GM18526 (cell line): Measurements from ENCODE around the gene HTR6.

Experiments
- POLR2A ChIP-seq: IDR thresholded peaks from 3 replicates; pipeline ENCODE4 v1.6.1; 2011; ENCODE audit not compliant: insufficient read length; ENCODE audit errors: extremely low read depth

Gene HTR6

DNA sequence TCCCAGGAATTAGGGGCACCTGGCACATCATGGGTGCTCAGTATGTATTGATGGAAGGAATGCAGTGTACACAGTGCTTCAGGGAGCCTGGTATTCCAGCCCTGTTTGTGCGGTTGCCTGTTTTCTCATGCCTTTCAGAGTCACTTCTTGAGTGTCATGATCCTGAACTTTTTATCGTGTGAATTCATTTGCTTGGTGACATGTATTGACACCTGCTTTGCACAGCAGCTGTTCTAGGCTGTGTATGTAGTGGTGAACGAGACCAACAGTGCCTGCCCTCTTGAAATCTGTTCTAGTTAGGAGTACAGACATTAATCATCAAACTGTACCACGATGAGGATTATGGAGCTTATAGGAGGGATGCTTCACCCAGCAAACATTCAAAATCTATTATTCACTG lies 6.1 kb downstream of the HTR6 start:
- TF ChIP-seq POLR2A = no peak

DNA sequence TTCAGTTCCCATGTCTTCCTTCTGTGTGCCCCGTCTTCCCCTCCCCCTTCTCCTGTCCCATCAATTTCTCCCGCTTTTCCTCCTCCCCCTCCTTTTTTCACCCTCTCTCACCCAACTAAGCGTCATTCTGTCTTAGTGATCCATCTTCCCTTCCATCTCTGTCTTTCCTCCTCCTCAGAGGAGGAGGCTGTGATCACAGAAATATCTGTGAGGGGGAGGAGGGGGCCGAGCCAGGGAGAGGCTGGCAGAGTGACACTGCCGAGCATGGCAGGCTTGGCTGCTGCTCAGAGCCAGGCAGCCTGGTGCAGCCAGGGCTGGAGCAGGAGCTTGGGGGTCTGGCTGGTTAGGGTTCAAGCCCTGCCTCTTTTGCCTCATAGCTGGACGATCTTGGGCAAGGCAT lies 7.6 kb downstream of the HTR6 start:
- TF ChIP-seq POLR2A = no peak

DNA sequence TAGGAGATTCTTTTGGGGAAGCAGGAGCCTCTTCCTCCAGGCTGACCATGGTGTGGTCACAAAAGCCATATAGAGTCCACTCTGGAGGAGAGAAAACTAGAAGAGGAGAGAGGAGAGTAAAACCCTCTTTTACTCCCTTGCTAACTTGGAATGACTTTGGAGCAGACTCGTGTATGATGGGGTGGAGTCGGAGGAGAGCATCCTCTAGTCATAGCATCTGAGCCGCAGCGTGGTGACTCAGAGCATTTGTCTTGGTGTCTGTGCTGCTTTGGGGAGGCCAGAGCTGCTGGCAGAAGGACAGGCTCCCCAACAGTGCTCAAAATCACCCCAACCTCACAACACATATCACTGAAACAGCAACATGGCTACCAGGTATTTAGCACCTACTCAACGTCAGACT lies 11.1 kb downstream of the HTR6 start:
- TF ChIP-seq POLR2A = no peak

DNA sequence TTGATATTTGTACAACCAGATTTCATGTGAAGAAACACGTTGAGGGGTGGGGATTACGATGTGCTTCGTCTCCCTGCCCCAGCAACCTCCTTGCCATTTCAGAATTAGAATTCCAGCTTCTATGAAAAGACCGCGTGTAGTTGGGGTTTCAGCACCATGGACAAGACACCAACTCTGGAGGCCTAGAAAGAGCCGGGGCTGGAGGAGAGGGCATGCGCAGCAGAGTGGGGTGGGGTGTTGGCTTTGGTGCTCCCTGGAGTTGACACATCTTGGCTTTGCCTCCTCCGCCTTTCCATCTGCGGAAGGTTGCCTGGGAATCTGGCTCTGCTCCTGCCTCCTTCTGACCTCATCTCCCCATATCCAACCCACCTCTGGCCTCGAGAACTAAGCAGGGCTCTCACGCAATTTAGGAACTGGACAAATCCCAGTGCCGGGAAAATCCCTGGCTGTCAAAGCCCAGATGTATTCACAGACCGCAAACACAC lies 11.8 kb downstream of the HTR6 start:
- TF ChIP-seq POLR2A = no peak

DNA sequence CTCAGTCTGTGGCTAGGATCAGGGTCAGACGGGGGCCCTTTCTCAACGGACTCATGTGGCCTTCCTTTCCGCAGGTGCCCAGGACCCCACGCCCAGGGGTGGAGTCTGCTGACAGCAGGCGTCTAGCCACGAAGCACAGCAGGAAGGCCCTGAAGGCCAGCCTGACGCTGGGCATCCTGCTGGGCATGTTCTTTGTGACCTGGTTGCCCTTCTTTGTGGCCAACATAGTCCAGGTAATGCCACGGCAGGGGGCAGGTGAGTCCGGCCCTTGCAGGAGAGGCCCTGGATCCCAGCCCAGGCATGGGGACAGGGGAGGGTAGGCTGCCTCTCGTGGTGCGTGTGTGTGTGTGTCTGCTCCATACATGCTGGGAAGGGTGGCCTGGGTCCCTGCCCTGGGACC lies 13.8 kb downstream of the HTR6 start:
- no peak for TF ChIP-seq POLR2A

DNA sequence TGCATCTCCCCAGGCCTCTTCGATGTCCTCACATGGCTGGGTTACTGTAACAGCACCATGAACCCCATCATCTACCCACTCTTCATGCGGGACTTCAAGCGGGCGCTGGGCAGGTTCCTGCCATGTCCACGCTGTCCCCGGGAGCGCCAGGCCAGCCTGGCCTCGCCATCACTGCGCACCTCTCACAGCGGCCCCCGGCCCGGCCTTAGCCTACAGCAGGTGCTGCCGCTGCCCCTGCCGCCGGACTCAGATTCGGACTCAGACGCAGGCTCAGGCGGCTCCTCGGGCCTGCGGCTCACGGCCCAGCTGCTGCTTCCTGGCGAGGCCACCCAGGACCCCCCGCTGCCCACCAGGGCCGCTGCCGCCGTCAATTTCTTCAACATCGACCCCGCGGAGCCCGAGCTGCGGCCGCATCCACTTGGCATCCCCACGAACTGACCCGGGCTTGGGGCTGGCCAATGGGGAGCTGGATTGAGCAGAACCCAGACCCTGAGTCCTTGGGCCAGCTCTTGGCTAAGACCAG lies 14.3 kb downstream of the HTR6 start:
- TF ChIP-seq POLR2A = no peak

DNA sequence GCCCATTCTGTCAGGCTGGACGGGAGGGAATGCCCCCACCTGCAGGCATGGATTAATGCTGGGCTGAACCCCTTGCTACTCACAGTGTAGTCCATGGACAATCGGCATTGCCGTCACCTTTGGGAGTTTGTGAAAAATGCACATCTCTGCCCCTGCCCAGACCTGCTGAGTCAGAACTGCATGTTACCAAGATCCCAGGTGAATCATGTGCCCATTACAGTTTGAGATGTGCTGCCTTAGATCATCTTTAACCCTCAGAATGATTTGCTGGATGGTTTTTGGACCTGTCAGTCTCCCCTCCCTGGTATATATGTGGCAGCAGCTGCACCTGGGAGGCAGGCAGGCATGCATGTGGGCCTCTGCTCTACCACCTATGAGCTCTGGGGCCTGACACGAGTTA lies 15.0 kb downstream of the HTR6 start:
- TF ChIP-seq POLR2A = no peak

DNA sequence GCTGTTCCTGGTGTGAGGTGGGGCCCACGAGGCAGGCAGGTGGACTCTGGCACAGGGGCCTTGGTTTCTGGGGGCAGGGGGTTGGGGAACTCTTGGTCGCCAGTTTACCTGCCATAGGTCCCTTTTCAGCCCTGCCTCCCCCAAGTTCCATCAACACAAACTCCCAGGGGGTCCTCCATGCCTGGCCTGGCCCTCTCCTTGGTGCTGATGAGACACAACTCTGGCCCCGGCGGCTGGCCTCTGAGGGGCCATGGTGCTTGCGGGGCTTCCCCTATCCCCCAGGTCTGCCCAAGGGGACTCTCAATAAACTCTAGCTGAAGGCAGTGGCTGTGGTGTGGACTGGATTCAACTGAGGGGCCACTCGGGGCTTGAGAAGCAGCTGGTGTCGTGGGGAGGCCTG lies 16.0 kb downstream of the HTR6 start:
- no peak for TF ChIP-seq POLR2A

DNA sequence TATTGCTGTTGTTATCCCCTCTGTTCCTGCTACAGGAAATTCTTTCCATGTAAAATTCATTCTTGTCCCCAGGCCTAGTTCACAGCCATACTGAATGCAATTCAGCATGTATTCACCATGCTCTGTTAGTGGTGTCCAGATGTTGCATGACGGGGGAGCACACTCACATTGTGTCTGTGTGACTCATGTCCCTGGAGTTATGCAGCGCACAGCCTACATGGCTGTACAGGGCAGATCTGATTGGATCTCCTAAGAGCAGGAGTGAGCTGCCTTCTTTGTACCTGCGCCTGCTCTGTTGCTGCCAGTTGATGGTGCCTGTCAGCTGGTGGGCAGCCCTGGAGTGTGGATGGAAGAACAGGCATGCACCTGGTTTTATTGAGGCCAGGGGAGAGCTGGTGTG lies 17.6 kb downstream of the HTR6 start:
- no peak for TF ChIP-seq POLR2A

DNA sequence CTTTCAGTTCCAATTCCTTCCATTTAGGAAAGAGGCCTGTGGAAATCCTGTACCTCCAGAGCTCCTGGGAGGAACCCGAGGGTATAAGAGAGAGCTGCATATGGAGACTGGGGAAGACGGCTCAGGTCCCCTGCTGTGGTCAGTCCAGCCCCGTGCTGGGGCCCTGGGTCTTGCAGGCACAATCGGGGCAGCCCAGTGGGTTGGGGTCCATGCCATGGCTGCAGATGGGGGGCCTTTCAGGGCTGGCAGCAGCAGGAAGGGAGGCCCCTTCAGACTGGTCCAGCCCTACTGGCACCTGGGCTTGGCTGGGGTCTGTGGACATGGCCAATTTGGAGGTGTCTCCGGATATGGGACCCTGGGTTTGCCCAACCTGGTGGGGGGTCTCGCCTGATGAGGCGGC lies 18.2 kb downstream of the HTR6 start:
- TF ChIP-seq POLR2A = no peak

DNA sequence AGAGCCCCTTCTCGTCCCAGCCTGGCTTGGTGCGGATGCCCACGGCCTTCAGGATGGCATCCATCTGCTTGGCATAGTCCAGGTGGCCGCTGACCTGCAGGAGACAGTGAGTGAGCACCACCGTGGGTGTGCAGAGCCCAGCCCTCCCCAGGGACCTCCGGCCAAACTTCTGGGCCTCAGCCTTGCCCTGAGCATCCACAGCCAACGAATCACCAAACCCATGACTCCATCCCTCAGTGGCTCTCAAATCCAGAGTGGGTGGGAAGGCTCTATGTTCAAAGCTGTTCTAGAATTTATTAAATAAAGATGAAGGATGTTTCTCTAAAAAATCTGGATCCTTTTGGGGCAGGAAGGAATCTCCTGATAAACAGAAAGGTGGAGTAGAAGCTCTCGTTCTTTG lies 18.7 kb downstream of the HTR6 start:
- TF ChIP-seq POLR2A = no peak

DNA sequence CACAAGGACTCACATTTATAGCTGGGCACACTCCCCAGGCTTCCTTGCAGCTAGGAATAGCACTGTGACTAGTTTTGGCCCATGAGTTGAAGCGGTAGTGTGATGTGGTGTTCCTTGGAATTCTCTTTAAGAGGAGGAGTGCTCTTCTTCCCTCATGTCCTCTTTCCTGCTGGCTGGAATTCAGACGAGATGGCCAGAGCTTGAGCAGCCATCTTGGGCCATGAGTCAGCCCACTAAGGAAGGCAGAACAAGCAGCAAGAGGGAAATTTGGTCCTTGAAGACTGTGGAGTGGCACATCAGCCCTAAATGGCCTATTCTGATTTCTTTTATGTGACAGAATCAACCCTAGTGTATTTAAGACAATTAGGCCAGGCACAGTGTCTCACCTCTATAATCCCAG lies 20.0 kb downstream of the HTR6 start:
- no peak for TF ChIP-seq POLR2A

DNA sequence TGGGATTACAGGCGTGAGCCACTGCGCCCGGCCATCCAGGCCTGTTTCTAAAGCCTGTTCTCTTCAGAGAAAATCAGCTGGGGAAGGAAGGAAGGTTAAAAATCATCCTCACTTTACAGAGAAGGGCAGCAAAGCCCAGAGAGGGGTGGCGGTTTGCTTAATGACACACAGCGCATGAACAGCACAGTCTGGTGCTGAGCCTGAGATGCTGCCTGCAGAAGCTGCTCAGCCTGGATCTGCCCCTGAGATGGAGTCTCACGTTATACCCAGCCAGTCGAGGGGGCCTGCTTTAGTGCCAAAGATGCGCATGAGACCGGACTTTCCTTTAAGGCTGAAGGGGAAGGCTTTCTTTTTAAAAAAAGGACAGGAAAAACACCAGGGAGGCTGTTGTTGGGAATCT lies 21.3 kb downstream of the HTR6 start:
- no peak for TF ChIP-seq POLR2A

DNA sequence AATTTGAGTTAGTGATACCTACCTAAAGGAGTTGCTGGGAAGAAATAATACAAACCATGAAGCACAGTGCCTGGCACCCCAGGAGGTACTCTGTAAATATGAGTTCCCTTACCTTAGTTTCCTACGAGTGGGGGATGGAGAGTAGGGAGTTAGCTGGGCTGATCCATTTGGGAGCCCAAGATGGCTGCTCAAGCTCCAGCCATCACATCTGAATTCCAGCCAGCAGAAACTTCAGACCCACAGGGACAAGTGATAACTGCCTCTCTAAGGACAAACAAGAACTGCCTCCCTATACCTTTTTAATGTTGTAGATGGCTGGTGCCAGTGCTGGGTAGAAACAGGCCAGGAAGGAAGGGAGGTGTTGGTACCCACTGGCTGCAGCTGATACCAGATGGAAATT lies 22.7 kb downstream of the HTR6 start:
- TF ChIP-seq POLR2A = no peak

DNA sequence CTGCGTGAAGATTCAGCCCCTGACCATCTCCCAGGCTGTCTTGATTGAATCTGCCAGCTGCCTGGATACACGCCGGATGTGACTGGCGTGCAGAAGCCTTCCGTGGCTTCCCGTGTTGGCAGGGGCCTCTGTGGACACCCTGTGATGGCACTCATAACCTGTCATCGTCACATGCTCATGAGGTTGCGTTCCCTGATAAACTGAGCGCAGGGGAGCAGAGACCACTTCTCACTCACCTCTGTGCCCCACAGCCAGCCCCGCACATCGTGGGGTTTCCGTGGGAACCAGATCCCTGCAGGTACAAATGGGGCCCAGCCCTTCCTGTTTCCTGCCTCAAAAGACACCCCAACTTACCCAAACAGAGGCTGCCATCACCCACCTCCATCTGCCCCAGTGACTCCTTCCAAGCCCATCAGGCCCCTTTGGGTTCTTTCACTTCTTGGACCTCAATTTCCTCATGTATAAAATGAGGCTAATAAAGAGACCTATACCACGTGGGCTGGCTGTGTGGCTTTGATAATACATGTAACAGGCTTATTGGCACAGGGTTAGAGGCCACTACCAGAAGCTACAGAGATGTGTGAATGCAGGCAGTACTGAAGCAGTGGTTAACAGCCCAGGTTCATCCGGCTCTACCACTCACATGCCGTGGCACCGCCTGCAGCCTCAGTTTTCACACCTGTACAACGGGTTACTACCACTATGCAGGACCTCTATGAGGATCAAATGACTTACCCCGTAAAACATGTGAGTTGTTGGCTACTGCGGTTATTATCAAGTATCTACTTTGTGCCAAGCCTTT lies 23.6 kb downstream of the HTR6 start:
- TF ChIP-seq POLR2A = no peak

DNA sequence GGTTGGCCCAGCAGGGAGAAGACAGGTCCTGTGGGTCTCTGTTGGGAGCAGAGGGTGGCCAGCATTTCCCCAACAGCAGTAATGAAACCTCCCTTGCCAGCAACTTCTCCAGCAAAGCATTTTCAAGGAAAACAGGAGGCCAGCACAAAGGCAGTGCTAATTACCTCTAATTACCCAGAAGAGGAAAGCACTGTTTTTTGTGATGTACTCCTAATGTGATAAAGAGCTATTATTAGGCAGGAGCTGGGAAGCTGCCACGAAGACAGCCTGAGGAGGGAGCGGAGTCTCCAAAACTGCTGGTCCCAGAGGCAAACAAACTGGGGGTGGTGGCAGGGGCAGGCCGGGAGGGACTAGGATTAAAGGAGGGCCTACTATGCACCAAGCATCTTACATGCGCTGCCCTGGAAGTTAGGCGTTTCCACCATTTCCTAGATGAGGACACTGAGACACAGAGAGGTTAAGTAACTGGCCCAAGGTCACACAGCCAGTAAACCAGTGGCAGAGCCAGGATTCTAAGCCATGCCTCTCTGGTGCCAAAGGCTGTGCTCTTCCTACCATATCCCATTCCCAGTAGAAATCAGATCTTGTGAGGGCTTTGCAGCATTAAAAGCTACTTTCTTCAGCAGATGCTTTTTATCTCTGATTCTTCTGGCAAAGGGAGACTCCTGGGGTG lies 24.5 kb downstream of the HTR6 start:
- TF ChIP-seq POLR2A = no peak
